Fibroblast of the aortic adventitia (primary cell): ENCODE measurements around the gene YPEL1. TPM values are rescaled to one million over a fixed set of nuclear protein-coding genes. Genes with fewer than 3 reads are reported as not detected.

Experiments
- DNase-seq: peaks from one replicate; pipeline ENCODE4 v3.0.0-alpha.2; 2010; ENCODE audit warnings: low read depth
- H3K4me3 ChIP-seq: 2 replicates; pipeline ENCODE4 v1.5.1; 2011; ENCODE audit warnings: low read depth, mild to moderate bottlenecking, control low read depth, low read length, moderate library complexity
- CTCF ChIP-seq: IDR thresholded peaks from 2 replicates; pipeline ENCODE4 v1.5.1; 2011; ENCODE audit warnings: mild to moderate bottlenecking, low read length, control low read depth, inconsistent platforms; ENCODE audit not compliant: insufficient read depth
- total RNA-seq: library from RNA; depleted of rRNA; stranded (reverse); fragments of >200 nt; gene quantifications from 2 replicates; pipeline ENCODE4 v1.2.3, GENCODE V29; 2012; ENCODE audit warnings: low replicate concordance

The YPEL1 gene
- total RNA-seq, 1 donor: 1.3 TPM

GRCh38 chr22:21688341-21688705 is 47.3 kb downstream of the YPEL1 start:
- TF ChIP-seq CTCF: no peak

GRCh38 chr22:21687685-21688259 is 47.8 kb downstream of the YPEL1 start:
- H3K4me3 ChIP-seq: no peak overlapping the region
- TF ChIP-seq CTCF: no peak
- DNase-seq: no peak

More at GRCh38 chr22:21688341-21688705, 47.3 kb downstream of the YPEL1 start:
- DNase-seq: no peak
- H3K4me3 ChIP-seq: no peak overlapping the region

- TF ChIP-seq CTCF: no peak
- no peak for DNase-seq
- H3K4me3 ChIP-seq: no peak overlapping the region
Measured at GRCh38 chr22:21686634-21687393, 48.8 kb downstream of the YPEL1 start.

GRCh38 chr22:21686193-21686608 is 49.4 kb downstream of the YPEL1 start:
- no peak for TF ChIP-seq CTCF
- no peak for DNase-seq
- H3K4me3 ChIP-seq: no peak overlapping the region

- H3K4me3 ChIP-seq: no peak overlapping the region
- DNase-seq: no peak
- TF ChIP-seq CTCF: no peak
Measured at GRCh38 chr22:21685164-21685513, 50.5 kb downstream of the YPEL1 start.

GRCh38 chr22:21684492-21685163 is 51.0 kb downstream of the YPEL1 start:
- TF ChIP-seq CTCF: no peak
- DNase-seq: no peak
- no peak overlapping the region for H3K4me3 ChIP-seq
